ENCODE measurements around the gene SHC1. TPM values are rescaled to one million over a fixed set of nuclear protein-coding genes. Genes with fewer than 3 reads are reported as not detected.
A peak's percentile ranks its signal among the peaks of the same experiment; 100 is the strongest.

SHC1 gene
- total and polyA plus RNA-seq, 2 donors from 2014 or later = 43.8 to 153 TPM

GRCh38 chr1:154972213-154972516, 1.6 kb upstream of the SHC1 start:
- no peak for FAIRE-seq
- peak overlapping the region; percentile 96 to 98 for H3K27ac ChIP-seq (ENCODE audit: low read depth in 2 of 2, low read length in 2 of 2)
- peaks cover 0 to 11% (median 11%) of the 10 kb centered on the region in 3 donors for H3K36me3 ChIP-seq (ENCODE audit: control insufficient read depth in 2 of 3, insufficient read depth in 3 of 3, low read length in 3 of 3)
- no peaks in the 10 kb centered on the region for H3K9me3 ChIP-seq (ENCODE audit: control insufficient read depth in 2 of 3, insufficient read depth in 1 of 3, low read length in 3 of 3)
- H3K4me3 ChIP-seq (ENCODE audit: low read length in 3 of 3) = peak overlapping the region in 2 of 3 donors; percentile 44 to 83
- H3K27me3 ChIP-seq (ENCODE audit: control insufficient read depth, insufficient read depth, low read length) = no peaks in the 10 kb centered on the region
- peaks cover 7 to 30% (median 24%) of the 10 kb centered on the region in 3 donors for H3K4me1 ChIP-seq (ENCODE audit: control insufficient read depth in 2 of 3, insufficient read depth in 2 of 3, low read depth in 1 of 3, low read length in 3 of 3)
- no peak for DNase-seq
- TF ChIP-seq CTCF (IDR thresholded peaks at IDR 0.05; ENCODE audit: borderline replicate concordance, extremely low read depth, insufficient read depth) = no peak
- intact Hi-C loops (cut with DNase I) = no loop called here
- peak overlapping the region in 1 of 3 donors; percentile 83 for H3K9ac ChIP-seq (ENCODE audit: low read length in 3 of 3)

GRCh38 chr1:154971341-154971998, 923 bp upstream of the SHC1 start:
- Histone ChIP-seq H3K4me3 (ENCODE audit: low read length in 3 of 3) (peak overlapping the region; percentile 4 to 42 (median 42)), H3K27me3 (ENCODE audit: control insufficient read depth, insufficient read depth, low read length) (no peaks in the 10 kb centered on the region), H3K9me3 (ENCODE audit: control insufficient read depth in 2 of 3, insufficient read depth in 1 of 3, low read length in 3 of 3) (no peaks in the 10 kb centered on the region), H3K27ac (ENCODE audit: low read depth in 2 of 2, low read length in 2 of 2) (peak overlapping the region; percentile 95 to 98), H3K4me1 (ENCODE audit: control insufficient read depth in 2 of 3, insufficient read depth in 2 of 3, low read depth in 1 of 3, low read length in 3 of 3) (peaks cover 7 to 28% (median 24%) of the 10 kb centered on the region in 3 donors), H3K9ac (ENCODE audit: low read length in 3 of 3) (peak overlapping the region in 2 of 3 donors; percentile 52 to 78), H3K36me3 (ENCODE audit: control insufficient read depth in 2 of 3, insufficient read depth in 3 of 3, low read length in 3 of 3) (peaks cover 0 to 18% (median 17%) of the 10 kb centered on the region in 3 donors)
- intact Hi-C loops (cut with DNase I) = no loop called here
- no peak for FAIRE-seq
- peak in 2 of 5 donors; percentile 52 to 57 for DNase-seq
- no peak for TF ChIP-seq CTCF (IDR thresholded peaks at IDR 0.05; ENCODE audit: borderline replicate concordance, extremely low read depth, insufficient read depth)

GRCh38 chr1:154969860-154970452, 591 bp downstream of the SHC1 start:
- Histone ChIP-seq H3K27me3 (ENCODE audit: control insufficient read depth, insufficient read depth, low read length) (no peaks in the 10 kb centered on the region), H3K36me3 (ENCODE audit: control insufficient read depth in 2 of 3, insufficient read depth in 3 of 3, low read length in 3 of 3) (peaks cover 3 to 30% (median 22%) of the 10 kb centered on the region in 3 donors), H3K27ac (ENCODE audit: low read depth in 2 of 2, low read length in 2 of 2) (peak overlapping the region; percentile 95 to 98), H3K4me3 (ENCODE audit: low read length in 3 of 3) (peak overlapping the region; percentile 16 to 42 (median 42)), H3K9me3 (ENCODE audit: control insufficient read depth in 2 of 3, insufficient read depth in 1 of 3, low read length in 3 of 3) (no peaks in the 10 kb centered on the region), H3K4me1 (ENCODE audit: control insufficient read depth in 2 of 3, insufficient read depth in 2 of 3, low read depth in 1 of 3, low read length in 3 of 3) (peaks cover 7 to 24% (median 23%) of the 10 kb centered on the region in 3 donors), H3K9ac (ENCODE audit: low read length in 3 of 3) (peak overlapping the region in 2 of 3 donors; percentile 51 to 78)
- no peak for FAIRE-seq
- no peak for TF ChIP-seq CTCF (IDR thresholded peaks at IDR 0.05; ENCODE audit: borderline replicate concordance, extremely low read depth, insufficient read depth)
- DNase-seq = peak in 4 of 5 donors; percentile 17 to 84 (median 64)
- intact Hi-C loops (cut with DNase I) = no loop called here
